Breast epithelium (tissue), 4 donors: ENCODE measurements around the gene CAPN2. TPM values are rescaled to one million over a fixed set of nuclear protein-coding genes. Genes with fewer than 3 reads are reported as not detected.
A peak's percentile ranks its signal among the peaks of the same experiment; 100 is the strongest.

Experiments
- DNase-seq, 2 donors: peaks; one replicate each; pipeline ENCODE4 v3.0.0-alpha.2; 2019; ENCODE audit warnings: low spot score in 2 of 2
- H3K27ac ChIP-seq, 2 donors: fragments of 200-600 bp; sonication (generic) in 1 of 2; one replicate each; pipeline ENCODE4 v1.5.1; 2016 to 2019; ENCODE audit warnings: mild to moderate bottlenecking in 1 of 2
- H3K27me3 ChIP-seq, 2 donors: fragments of 200-600 bp; sonication (generic) in 1 of 2; one replicate each; pipeline versions ENCODE4 v1.5.1 to v1.6.0; 2017 to 2019; ENCODE audit warnings: control low read depth in 1 of 2, mild to moderate bottlenecking in 1 of 2
- H3K36me3 ChIP-seq: fragments of 200-600 bp; one replicate; pipeline ENCODE4 v1.5.1; 2019
- H3K4me1 ChIP-seq, 2 donors: fragments of 200-600 bp; sonication (generic); one replicate each; pipeline ENCODE4 v1.5.1; 2016 to 2019; ENCODE audit warnings: control low read depth in 1 of 2
- H3K4me3 ChIP-seq, 3 donors: fragments of 200-600 bp; sonication (generic); 1 replicate in 2 of 3; 2 replicates in 1 of 3; pipeline ENCODE4 v1.5.1; 2016 to 2019; ENCODE audit warnings: mild to moderate bottlenecking in 3 of 3, moderate library complexity in 2 of 3
- H3K9me3 ChIP-seq, 2 donors: fragments of 200-600 bp; sonication (generic) in 1 of 2; one replicate each; pipeline ENCODE4 v1.5.1; 2016 to 2019; ENCODE audit warnings: control low read depth in 1 of 2
- CTCF ChIP-seq, 3 donors: fragments of 450-650 bp; IDR thresholded peaks; one replicate each; pipeline ENCODE4 v1.5.1; 2016 to 2017; ENCODE audit warnings: antibody characterized with exemption in 3 of 3, mild to moderate bottlenecking in 3 of 3, moderate library complexity in 3 of 3
- POLR2A ChIP-seq: fragments of 450-650 bp; IDR thresholded peaks from one replicate; pipeline ENCODE4 v1.6.1; 2016; ENCODE audit warnings: antibody characterized with exemption, mild to moderate bottlenecking, moderate library complexity
- POLR2AphosphoS5 ChIP-seq, 3 donors: sonication (generic); formaldehyde crosslinking; IDR thresholded peaks; one replicate each; pipeline ENCODE4 v1.6.1; 2017; ENCODE audit warnings: antibody characterized with exemption in 3 of 3
- intact Hi-C: fragments of 100-400 bp; cut with DNase I; formaldehyde crosslinking; loops from one replicate; pipeline ENCODE4 v1.15.1; 2023; ENCODE audit warnings: low total_unique reads
- total RNA-seq, 3 donors: library from RNA; depleted of rRNA; stranded (reverse); fragments of >200 nt; gene quantifications; one replicate each; pipeline ENCODE4 v1.1.0, GENCODE V29; 2016

CAPN2 gene
- total RNA-seq, 3 donors from 2014 or later, result 162 to 192 (median 164) TPM

- Histone ChIP-seq H3K4me3 (no peak overlapping the region), H3K4me1 (no peaks in the 10 kb centered on the region), H3K36me3 (peaks cover 2% of the 10 kb centered on the region), H3K27ac (peak overlapping the region in 1 of 2 donors; percentile 57), H3K27me3 (no peaks in the 10 kb centered on the region), H3K9me3 (no peaks in the 10 kb centered on the region)
- TF ChIP-seq CTCF (IDR thresholded peaks at IDR 0.05), result no peak
- TF ChIP-seq POLR2A, result no peak
- TF ChIP-seq POLR2AphosphoS5 (IDR thresholded peaks at IDR 0.05), result no peak
- intact Hi-C loops, result no loop called here
- no peak for DNase-seq
Observed at GRCh38 chr1:223775054-223775453, 62.7 kb downstream of the CAPN2 start.

- peaks cover 8% of the 10 kb centered on the region for H3K36me3 ChIP-seq
- intact Hi-C loops, result no loop called here
- H3K27ac ChIP-seq, result peak overlapping the region; percentile 57 to 65
- no peak overlapping the region for H3K4me3 ChIP-seq
- H3K27me3 ChIP-seq, result no peaks in the 10 kb centered on the region
- TF ChIP-seq CTCF (IDR thresholded peaks at IDR 0.05) (no peak), POLR2AphosphoS5 (IDR thresholded peaks at IDR 0.05) (no peak), POLR2A (no peak)
- no peaks in the 10 kb centered on the region for H3K9me3 ChIP-seq
- H3K4me1 ChIP-seq, result no peaks in the 10 kb centered on the region
- DNase-seq, result no peak
Observed at GRCh38 chr1:223775711-223776074, 63.4 kb downstream of the CAPN2 start.

- Histone ChIP-seq H3K27me3 (no peaks in the 10 kb centered on the region), H3K4me1 (no peaks in the 10 kb centered on the region), H3K36me3 (peaks cover 8% of the 10 kb centered on the region), H3K4me3 (no peak overlapping the region), H3K9me3 (no peaks in the 10 kb centered on the region), H3K27ac (peak overlapping the region; percentile 65 to 75)
- peak in 1 of 2 donors; percentile 39 for DNase-seq
- intact Hi-C loops, result no loop called here
- TF ChIP-seq POLR2A, result no peak
- no peak for TF ChIP-seq CTCF (IDR thresholded peaks at IDR 0.05)
- TF ChIP-seq POLR2AphosphoS5 (IDR thresholded peaks at IDR 0.05), result peak in 1 of 3 donors; percentile 32
Observed at GRCh38 chr1:223776075-223776814, 63.9 kb downstream of the CAPN2 start.

- no peaks in the 10 kb centered on the region for H3K4me1 ChIP-seq
- TF ChIP-seq CTCF (IDR thresholded peaks at IDR 0.05), result no peak
- no peak for TF ChIP-seq POLR2A
- TF ChIP-seq POLR2AphosphoS5 (IDR thresholded peaks at IDR 0.05), result no peak
- peaks cover 8% of the 10 kb centered on the region for H3K36me3 ChIP-seq
- H3K9me3 ChIP-seq, result no peaks in the 10 kb centered on the region
- DNase-seq, result no peak
- intact Hi-C loops, result no loop called here
- no peaks in the 10 kb centered on the region for H3K27me3 ChIP-seq
- peak overlapping the region in 1 of 2 donors; percentile 65 for H3K27ac ChIP-seq
- no peak overlapping the region for H3K4me3 ChIP-seq
Observed at GRCh38 chr1:223776826-223777454, 64.6 kb downstream of the CAPN2 start.

GRCh38 chr1:223780318-223780717 is 68.0 kb downstream of the CAPN2 start:
- peaks cover 8% of the 10 kb centered on the region for H3K36me3 ChIP-seq
- intact Hi-C loops, result no loop called here

More at GRCh38 chr1:223780318-223780717, 68.0 kb downstream of the CAPN2 start:
- DNase-seq, result no peak
- H3K9me3 ChIP-seq, result no peaks in the 10 kb centered on the region
- H3K4me3 ChIP-seq, result no peak overlapping the region
- no peaks in the 10 kb centered on the region for H3K27me3 ChIP-seq
- TF ChIP-seq POLR2A (no peak), POLR2AphosphoS5 (IDR thresholded peaks at IDR 0.05) (no peak), CTCF (IDR thresholded peaks at IDR 0.05) (no peak)
- no peaks in the 10 kb centered on the region for H3K4me1 ChIP-seq
- no peak overlapping the region for H3K27ac ChIP-seq
